ENCODE data around the gene CELF2.
"Not testable (repeated sequence)": the region's sequence is repeated elsewhere in the genome, so short reads cannot be mapped to it uniquely, and the experiment has no call there.

The CELF2 gene

DNA sequence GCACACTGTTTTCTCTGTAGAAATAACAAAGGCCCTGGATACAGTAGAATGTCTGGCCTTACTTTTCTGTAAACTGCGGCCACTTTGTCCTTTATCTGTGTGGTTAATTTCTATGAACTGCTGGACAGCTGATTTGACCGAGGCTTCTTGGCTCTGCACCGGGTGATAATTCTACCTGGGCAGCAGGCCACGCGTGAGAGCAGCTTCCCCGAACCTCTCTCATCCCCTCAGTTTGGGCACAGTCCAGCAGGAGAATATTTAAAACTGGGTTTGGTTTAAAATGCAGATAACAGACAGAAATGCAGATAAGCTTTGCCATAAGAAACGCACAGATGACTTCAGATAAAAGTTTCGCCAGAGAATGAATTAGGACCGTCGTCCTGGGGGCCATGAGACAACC lies 81.0 kb downstream of the CELF2 start:
- no peak for DNase-seq

- DNase-seq = no peak
Measured at GRCh38 chr10:11104772-11105675, 87.4 kb downstream of the CELF2 start.

GRCh38 chr10:11105676-11106004 lies 88.0 kb downstream of the CELF2 start:
- no peak for DNase-seq

- no peak for DNase-seq
Measured at GRCh38 chr10:11106621-11107374, 89.1 kb downstream of the CELF2 start.

DNA sequence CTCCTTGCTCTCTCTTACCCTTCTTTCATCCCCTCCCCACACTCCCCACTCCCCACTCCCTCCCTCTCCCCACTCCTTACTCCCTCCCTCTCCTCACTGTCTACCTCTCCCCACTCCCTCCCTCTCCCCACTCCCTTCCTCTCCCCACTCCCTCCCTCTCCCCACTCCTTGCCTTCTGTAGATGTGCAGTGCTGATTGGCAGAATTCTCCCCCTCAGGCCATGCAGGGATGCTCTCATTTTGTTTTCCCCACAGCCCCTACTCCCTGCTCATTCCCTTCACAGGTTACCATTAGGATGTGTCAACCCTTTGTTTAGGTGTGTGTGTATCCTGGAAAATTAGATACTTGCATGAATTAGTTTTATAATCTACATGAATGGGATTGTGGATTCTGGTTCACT lies 90.3 kb downstream of the CELF2 start:
- no peak for DNase-seq

DNA sequence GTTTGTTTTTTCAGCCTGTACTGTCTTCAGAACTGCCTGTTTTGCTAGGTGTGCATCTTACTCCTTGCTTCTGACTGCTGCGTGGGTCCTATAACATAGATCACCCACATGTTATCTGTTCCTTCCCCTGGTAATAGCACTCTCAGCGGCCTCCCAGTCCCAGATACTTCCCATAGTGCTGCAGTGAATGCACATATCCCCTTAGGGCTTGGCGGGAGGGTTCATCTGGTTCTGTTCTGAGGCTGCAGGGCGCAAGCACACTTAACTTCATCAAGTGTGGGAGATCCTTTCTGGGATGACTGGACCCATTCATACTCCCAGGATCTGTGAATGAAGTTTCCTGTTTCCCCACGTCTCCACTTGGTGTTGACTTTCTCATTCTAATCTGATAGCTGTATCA lies 90.7 kb downstream of the CELF2 start:
- no peak for DNase-seq

GRCh38 chr10:11109590-11109989 lies 91.9 kb downstream of the CELF2 start:
- no peak for DNase-seq

DNA sequence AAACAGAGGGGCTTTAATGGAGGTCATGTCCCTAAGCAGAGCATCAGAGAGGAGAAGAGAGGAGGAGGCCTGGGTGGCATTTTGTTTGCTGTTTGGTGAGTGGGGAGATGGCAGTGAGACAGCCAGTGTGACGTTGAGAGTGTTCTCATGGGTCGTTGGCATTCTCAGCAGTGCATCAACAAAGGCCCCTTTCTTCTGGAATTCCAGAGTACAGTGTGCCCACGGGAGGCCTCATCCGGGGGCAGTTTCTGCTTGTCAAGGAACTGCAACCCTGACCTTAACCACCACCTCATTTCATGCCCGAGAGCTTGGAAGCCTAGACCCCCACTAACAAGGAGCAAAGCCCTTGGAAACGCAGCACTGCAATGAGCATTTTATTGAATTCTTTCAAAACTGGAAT lies 92.9 kb downstream of the CELF2 start:
- DNase-seq = no peak

GRCh38 chr10:11111490-11111889 lies 93.8 kb downstream of the CELF2 start:
- no peak for DNase-seq

GRCh38 chr10:11112718-11113117 lies 95.0 kb downstream of the CELF2 start:
- no peak for DNase-seq

DNA sequence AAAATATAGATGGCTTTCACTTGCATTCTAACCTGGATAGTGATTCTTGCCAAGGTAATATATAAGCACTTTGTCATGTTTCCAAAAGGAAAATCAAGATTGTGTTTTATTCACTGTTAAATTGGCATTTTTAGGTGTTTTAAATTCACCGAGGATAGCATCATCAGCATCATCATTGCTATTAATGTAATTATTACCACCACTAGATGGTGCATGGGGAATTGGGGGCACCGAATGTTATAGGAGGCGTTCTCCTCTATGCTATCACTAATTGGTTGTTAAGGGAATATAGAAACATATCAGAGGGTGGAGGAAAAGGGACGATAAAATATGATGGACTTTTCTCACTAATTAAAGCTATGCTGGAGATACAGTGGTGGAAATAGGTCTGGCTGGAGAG lies 95.5 kb downstream of the CELF2 start:
- no peak for DNase-seq

DNA sequence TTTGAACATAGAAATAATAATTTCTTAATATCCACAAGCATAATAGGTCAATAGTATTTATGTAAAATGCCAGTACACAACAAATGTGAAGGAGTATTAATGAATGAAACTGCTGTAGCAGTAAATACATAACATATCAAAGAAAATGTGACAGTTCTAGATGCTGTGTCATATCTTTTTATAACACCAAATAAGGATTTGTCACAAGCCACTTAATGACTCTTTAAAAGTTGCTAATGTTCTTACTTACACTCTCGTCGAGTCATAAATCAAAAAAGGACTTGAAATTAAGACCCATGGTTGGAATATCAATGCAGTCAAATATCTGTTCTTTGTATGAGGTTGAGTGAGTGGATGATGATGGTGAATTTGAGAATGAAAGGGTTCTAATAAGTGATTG lies 96.6 kb downstream of the CELF2 start:
- DNase-seq = no peak

- DNase-seq = no peak
Measured at GRCh38 chr10:11115337-11115736, 97.7 kb downstream of the CELF2 start.

DNA sequence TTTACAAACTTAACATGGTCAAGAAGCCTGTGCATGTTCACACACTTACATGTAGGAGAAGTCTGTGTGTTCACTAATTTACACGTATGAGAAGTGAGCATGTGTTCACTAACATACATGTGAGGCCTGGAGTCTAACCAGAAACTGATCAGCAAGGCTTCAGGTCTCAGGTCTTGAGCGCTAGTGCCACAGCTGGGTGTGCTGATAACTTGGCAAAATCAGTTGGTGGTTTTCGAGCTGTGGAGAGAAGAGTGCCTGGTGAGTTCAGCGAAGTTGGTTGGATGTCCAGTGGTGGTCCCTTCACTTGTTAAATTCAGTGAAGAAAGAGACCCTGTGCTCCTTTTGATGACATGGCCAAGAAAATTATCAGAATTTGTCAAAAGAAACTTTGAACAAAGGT lies 98.7 kb downstream of the CELF2 start:
- no peak for DNase-seq

- DNase-seq = no peak
Measured at GRCh38 chr10:11116817-11117216, 99.1 kb downstream of the CELF2 start.

DNA sequence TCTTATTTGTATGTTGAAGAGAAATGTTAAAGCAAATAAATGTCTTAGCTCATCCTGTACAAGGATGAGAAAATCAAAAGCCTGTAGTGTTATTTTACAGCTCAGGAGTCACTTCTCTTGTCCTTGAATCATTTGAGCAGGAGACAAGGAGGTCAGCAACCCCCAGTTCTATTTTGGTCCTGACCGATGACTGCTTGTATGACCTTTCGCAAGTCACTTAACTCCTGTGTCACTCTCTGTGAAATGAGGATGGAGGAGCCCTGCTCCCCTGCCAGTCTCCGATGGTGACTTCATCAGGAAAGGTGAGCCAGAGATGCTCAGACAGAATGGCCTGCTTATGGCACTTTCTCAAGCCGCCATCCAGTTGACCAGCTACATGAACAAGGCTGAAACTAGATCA lies 101.0 kb downstream of the CELF2 start:
- no peak for DNase-seq

DNA sequence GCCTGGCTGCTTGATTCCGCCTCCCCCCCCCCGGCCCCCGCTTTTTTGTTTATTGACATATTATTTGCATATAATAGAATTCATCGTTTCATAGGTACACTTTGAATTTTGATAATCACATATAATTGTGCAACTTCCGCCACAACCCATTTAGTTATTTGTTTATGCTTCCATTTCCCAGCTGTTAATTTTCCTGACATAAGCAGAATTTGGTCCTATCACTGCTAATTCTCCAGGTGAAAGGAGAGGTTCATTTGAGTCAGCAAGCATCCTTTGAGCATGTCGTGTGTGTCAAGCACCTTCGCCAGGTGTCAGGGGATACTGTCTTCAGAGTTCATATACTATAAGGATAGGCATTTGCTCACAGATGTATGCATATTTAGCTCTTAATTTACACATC lies 102.2 kb downstream of the CELF2 start:
- DNase-seq = no peak

- DNase-seq = peak; percentile 64
Measured at GRCh38 chr10:11120711-11121110, 103.0 kb downstream of the CELF2 start.

DNA sequence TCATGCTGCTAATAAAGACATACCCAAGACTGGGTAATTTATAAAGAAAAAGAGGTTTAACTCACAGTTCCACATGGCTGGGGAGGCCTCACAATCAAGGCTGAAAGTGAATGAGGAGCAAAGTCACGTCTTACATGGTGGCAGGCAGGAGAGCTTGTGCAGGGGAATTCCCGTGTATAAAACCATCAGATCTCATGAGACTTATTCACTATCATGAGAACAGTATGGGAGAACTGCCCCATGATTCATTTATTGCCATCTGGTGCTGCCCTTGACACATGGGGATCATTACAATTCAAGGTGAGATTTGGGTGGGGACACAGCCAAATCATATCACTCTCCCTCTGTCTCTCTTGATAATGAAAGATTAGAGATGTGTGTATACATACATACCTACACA lies 106.2 kb downstream of the CELF2 start:
- not testable (repeated sequence) for DNase-seq

GRCh38 chr10:11125004-11125403 lies 107.3 kb downstream of the CELF2 start:
- peak; percentile 69 for DNase-seq

GRCh38 chr10:11127017-11127416 lies 109.3 kb downstream of the CELF2 start:
- not testable (repeated sequence) for DNase-seq

DNA sequence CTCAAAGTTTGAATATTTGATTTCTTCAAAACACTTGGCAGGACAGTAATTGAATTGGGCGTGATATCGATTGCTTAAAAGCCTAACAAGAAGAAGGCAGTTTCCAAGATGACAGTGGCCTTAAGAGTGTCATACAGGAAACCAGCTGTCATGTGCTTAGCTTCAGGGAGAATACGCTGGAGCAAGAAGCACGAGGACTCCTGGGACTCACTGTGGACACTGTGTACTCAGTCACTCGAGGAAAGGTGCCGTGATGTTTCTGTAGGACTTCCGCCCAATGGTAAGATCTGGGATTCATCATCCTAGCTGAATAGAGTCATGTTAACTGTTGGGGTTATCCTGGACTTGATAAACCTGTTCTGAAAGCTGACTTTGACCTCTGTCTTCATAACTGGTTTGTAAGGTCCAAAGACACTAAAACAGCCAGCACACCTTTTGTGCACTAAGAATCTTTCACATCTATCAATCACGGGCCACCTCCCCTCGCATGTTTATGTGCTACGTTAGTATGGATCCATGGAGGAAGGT lies 113.5 kb downstream of the CELF2 start:
- DNase-seq = no peak

DNA sequence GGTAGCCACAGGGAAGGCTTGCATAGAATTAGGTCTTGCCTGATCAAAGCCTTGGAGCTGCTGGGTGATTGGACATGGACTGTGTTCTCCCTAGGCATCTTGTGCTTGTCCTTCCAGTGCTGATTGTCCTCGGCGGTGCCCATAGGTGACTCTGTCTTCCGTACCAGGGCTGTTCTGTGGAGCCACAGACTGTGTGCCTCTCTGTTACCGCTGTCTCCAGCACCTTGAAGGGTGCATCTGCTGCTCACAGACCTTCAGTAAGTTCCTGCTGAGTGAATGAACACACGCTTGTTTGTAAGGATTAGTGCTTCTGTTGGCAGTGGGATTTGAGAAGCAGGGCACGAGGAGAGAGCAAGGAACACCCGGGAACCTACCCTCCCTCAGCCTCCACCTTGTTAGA lies 116.7 kb downstream of the CELF2 start:
- DNase-seq = no peak

DNA sequence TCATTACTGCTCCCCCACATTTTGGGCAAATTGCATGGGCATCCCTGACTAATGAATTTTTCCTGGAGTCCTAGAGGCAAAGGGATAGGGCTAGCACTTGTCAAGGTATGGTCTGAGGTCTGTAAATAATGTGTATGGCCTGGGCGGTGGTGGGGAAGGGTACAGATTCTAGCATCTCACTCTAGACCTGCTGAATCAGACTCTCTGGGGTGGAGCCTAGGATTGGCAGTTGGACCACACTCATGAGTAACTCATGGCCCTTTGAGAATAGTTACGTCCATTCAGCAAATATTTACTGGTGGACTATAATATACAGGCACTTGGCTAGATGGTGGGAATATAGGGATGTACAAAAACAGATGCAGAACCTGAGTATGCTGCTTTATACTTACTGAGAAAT lies 118.0 kb downstream of the CELF2 start:
- no peak for DNase-seq

All from DMS79 (cell line).